ENCODE results near the gene CDC14A.

DNA sequence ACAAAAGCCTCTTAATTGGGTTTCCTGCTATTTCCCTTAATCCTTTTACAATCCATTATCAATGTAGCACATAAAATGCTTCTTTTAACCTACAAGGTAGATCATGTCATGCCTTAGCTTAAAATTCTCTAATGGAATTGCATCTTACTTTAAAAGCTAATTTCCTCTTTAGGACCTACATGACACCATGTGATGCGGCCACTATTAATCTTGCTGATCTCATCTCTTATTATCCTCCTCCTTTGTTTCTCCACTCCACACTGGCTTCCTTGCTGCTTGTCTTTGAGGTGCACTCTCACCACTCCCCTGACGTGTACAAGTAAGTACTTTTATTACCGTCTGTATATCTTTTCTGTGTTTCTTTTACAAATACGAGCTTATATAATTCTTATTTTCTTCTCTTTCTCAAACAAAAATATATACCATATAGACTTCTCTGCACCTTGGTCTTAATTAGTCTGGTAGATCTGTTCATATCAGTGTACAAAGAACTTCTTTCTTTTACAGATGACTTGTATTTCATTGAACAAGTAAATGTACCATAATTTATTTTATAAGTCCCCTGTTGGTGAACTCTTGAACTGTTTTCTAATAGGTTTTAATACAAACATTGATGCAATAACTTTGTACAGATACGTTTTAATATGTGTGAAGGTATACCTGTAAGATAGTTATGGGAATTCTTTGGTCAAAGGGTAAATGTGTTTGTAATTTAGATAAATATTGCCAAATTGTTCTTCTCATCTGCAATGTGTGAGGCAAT lies 213.8 kb downstream of the CDC14A start:
- TF ChIP-seq, protein P1, sequence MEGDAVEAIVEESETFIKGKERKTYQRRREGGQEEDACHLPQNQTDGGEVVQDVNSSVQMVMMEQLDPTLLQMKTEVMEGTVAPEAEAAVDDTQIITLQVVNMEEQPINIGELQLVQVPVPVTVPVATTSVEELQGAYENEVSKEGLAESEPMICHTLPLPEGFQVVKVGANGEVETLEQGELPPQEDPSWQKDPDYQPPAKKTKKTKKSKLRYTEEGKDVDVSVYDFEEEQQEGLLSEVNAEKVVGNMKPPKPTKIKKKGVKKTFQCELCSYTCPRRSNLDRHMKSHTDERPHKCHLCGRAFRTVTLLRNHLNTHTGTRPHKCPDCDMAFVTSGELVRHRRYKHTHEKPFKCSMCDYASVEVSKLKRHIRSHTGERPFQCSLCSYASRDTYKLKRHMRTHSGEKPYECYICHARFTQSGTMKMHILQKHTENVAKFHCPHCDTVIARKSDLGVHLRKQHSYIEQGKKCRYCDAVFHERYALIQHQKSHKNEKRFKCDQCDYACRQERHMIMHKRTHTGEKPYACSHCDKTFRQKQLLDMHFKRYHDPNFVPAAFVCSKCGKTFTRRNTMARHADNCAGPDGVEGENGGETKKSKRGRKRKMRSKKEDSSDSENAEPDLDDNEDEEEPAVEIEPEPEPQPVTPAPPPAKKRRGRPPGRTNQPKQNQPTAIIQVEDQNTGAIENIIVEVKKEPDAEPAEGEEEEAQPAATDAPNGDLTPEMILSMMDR (IDR thresholded peaks at IDR 0.05) = no peak
- TF ChIP-seq POLR2A (IDR thresholded peaks at IDR 0.05; ENCODE audit: low read depth) = no peak
- TF ChIP-seq POLR2AphosphoS5 (IDR thresholded peaks at IDR 0.05) = no peak
- TF ChIP-seq EP300 (IDR thresholded peaks at IDR 0.05) = no peak
